ENCODE measurements around the gene TIMM10. TPM values are rescaled to one million over a fixed set of nuclear protein-coding genes. Genes with fewer than 3 reads are reported as not detected.

The TIMM10 gene
- total and polyA plus RNA-seq, 5 donors = 40.6 to 68.8 (median 53.0) TPM

DNA sequence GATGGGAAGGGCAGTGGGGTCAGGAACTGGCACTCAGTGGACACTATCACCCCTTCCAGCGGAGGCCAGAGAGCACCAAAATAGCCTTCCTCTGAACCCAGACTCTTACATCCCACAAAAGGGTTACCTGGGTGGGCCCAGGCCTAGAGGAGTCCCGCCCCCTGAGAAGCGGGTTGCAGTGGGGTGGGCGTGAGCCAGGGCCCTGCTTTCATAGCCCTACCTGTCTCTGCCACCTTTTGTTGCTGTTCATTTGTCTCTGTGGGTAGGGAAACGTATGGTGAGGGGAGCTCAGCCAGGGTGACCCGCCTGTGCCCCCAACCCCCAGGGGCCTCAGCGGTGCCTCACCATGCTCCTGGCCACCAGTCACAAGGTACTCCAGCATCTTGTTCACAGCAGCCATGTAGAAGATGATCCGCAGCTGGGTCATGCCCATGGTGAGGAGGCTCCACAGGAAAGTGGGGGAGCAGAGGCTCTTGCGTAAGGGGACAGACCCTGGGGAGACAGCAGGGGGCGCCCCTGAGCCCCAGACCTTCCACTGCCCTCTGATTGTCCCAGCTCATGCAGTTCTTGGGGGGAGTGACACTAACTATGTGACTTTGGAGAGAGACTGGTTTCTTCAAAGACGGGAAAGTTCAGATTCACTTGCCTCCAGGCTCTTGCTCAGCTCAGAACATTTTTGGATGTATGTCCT, 39.0 kb downstream of the TIMM10 start:
- DNase-seq = peak in 2 of 3 donors; percentile 76 to 77
- no peak overlapping the region for H3K27ac ChIP-seq (ENCODE audit: low read length)
- ATAC-seq = peak; percentile 37 to 40

DNA sequence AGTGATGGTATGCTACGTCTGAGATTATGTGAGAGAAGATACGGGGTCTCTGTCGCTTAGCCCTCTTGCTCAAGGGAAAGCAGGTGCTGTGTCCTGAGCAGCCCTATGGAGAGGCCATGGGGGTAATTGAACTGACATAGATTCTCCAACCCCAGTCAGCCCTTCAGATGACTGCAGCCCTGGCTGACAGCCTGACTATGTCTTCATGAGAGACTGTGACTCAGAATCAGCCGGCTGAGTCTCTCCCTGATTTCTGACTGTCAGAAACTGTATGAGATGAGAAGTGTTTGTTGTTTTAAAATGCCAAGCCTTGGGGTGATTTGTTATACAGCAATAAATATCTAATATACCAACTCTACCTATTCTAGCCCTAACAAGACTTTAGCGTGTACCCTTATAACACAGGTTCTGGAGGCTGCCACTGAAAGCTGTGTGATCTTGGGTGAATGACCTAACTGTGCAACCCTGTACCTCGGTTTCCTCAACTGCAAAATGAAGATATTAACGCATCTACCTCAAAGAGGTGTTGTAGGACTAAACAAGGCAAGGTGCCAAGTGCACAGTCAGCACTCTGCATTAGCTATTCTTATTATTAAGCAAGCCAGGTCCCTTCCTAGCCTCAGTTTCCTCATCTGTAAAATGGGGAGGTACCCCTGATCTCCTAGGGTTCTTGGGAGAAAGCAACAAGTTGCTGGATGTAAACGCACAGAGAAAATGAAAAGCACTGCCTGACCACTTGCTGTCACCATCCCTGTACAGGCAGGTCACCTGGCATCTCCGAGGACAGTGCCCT, 39.9 kb downstream of the TIMM10 start:
- Histone ChIP-seq H3K4me1 (ENCODE audit: control insufficient read depth, insufficient read depth, low read length) (no peaks in the 10 kb centered on the region), H3K9me3 (ENCODE audit: control insufficient read depth, low read length) (no peaks in the 10 kb centered on the region), H3K4me3 (ENCODE audit: low read length) (no peak overlapping the region), H3K27me3 (ENCODE audit: control insufficient read depth, insufficient read depth) (no peaks in the 10 kb centered on the region), H3K27ac (ENCODE audit: low read length) (no peak overlapping the region)
- ATAC-seq (no peak), DNase-seq (no peak)
- intact Hi-C loops (cut with DNase I) = loop anchor here in 1 of 4 donors (5.0 kb wide), 1 partner anchor 37 kb away; no protein-coding TSS in a partner anchor
- WGBS = 91% methylated on average over 9 of the region's 9 CpGs

More for the DNA sequence above, 39.0 kb downstream of the TIMM10 start:
- 79% methylated on average over 11 of the region's 11 CpGs for WGBS
- Histone ChIP-seq H3K4me1 (ENCODE audit: control insufficient read depth, insufficient read depth, low read length) (no peaks in the 10 kb centered on the region), H3K4me3 (ENCODE audit: low read length) (no peak overlapping the region), H3K9me3 (ENCODE audit: control insufficient read depth, low read length) (no peaks in the 10 kb centered on the region), H3K27me3 (ENCODE audit: control insufficient read depth, insufficient read depth) (no peaks in the 10 kb centered on the region)
- intact Hi-C loops (cut with DNase I) = loop anchor here in 1 of 4 donors (5.0 kb wide), 1 partner anchor 36 kb away; no protein-coding TSS in a partner anchor

DNA sequence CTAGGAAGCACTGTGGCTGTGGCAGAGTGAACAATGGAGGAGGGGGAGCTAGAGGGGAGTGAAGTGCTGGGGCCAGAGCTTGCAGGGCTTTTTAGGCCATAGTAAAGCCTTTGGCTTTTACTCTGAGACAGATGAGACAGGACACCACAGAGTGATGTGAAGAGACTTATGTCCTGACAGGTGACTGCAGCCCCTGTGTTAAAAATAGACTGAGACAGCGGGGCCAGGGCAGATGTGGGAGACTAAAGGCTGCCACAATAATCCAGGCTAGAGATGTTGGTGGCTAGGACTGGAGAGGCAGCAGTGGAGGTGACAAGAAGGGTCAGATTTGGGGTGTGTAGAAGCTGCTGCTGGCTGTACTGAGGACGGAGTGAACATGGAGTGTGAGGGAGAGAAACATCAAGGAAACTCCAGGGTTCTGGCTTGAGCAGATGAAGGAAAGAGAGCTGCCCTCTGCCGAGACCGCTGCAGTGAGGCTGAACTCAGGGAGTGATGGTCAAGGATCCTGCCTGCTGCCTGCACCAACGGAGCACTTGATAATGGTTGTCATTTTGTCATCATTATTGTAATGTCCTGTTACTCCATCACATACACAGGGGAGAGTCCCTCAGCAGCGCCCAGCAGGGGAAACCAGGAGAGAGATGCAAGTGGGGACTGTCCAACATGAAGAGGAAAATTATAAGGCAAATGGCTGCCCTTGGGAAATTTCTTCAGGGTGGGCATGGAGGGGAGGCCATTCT, 42.5 kb downstream of the TIMM10 start:
- Histone ChIP-seq H3K4me3 (ENCODE audit: low read length) (no peak overlapping the region), H3K9me3 (ENCODE audit: control insufficient read depth, low read length) (no peaks in the 10 kb centered on the region), H3K27ac (ENCODE audit: low read length) (no peak overlapping the region), H3K4me1 (ENCODE audit: control insufficient read depth, insufficient read depth, low read length) (no peaks in the 10 kb centered on the region), H3K27me3 (ENCODE audit: control insufficient read depth, insufficient read depth) (no peaks in the 10 kb centered on the region)
- 76% methylated on average over 6 of the region's 6 CpGs for WGBS
- ATAC-seq (no peak), DNase-seq (no peak)
- intact Hi-C loops (cut with DNase I) = no loop called here

DNA sequence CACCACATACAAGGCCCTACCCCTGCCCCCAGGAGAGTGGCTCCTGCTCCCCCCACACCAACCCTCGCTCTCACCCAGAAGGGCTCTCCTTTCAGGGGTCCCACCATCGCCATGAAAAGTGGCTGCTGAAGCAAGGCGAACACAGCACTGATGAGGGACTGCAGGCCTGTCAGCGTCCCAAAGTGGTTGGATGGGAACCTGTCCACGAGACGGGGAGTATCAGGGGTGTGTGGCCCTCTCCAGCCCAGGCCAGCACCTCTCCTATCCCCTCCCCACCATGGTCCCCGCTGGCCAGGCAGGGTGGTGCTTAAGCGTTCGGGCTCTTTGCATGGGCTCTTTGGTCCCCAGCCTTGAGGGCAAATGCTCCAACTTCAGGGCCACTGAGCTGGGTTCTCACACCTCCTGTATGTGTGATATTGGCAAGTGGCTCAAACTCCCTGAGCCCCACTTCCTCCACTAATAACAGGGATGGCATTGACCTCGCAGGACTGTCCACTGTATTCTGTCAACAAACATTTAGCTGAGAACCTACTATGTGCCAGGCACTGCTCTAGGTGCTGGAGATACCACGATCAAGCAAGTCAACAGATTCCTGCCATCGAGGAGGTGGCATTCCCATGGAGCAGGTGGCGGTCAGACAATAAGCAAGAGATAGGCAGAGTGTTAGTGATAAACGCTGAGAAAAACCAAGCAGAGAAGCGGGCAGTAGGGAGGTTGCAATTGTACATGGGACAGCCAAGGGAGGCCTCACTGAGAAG, 43.4 kb downstream of the TIMM10 start:
- Histone ChIP-seq H3K27me3 (ENCODE audit: control insufficient read depth, insufficient read depth) (no peaks in the 10 kb centered on the region), H3K27ac (ENCODE audit: low read length) (no peak overlapping the region), H3K9me3 (ENCODE audit: control insufficient read depth, low read length) (no peaks in the 10 kb centered on the region), H3K4me3 (ENCODE audit: low read length) (no peak overlapping the region), H3K4me1 (ENCODE audit: control insufficient read depth, insufficient read depth, low read length) (no peaks in the 10 kb centered on the region)
- WGBS = 91% methylated on average over 15 of the region's 15 CpGs
- ATAC-seq = no peak
- DNase-seq = no peak
- intact Hi-C loops (cut with DNase I) = no loop called here

DNA sequence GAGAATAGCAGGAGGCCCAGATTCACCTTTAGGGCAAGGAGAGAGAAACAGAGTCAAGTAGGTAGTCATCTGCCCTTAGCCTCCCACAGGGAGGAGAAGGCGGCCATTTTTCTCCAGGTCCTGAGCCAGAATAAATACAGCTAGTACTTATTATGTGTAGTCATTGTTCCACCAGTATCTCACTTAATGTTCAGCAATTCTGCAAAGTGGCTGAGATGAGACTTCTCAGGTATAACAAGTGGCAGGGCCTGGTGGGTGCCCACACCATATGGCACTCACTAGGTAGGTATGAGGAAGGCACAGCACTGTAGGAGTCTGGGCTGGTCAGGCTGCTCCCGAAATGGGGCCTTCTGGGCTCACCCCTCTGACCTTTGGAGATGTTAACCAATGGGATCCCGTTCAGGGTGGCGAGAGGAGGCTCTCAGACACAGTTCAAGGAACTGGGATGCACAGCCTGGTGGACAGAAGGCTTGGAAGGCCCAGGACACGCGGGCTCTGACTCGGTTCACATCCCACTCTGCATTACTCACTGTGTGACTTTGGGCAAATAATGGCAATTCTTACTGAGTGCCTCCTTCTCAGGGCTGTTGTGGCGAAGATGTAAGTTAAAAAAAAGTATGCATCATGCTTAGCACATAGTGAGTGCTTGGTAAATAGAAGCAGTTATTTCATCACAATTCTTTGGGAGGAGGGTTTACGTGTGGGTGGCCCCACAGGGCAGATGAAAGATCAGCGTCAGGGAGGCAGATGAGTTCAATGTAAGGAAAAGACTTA, 45.1 kb downstream of the TIMM10 start:
- WGBS = 87% methylated on average over 10 of the region's 10 CpGs

DNA sequence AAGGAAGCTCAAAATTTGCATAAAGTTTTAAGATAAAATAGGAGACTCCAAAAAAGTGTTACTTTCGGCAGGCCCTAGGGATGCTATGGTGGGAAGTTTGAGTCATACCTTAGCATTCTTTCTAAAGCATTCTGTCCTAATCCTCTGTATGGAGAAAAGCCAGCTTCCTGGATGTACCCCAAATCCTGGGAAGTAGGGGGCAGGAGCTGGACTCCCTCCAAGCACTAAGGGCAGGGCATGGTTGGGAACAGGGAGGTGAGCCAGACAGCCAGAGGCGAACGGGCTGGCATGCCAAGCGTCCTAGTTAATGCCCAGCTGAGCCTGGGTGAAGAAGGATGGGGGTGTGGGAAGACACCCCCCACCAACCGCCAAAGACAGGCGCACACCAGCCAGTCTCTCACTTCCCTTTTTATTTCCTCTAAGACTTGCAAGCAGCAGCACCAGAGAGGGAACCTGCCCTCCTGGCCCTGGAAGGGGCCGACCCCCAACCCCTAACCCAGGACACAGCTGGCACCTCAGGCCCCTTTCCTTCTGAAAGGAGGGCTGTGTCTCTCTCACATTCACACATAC, 46.3 kb downstream of the TIMM10 start:
- Histone ChIP-seq H3K27me3 (ENCODE audit: control insufficient read depth, insufficient read depth) (no peaks in the 10 kb centered on the region), H3K4me1 (ENCODE audit: control insufficient read depth, insufficient read depth, low read length) (no peaks in the 10 kb centered on the region), H3K27ac (ENCODE audit: low read length) (no peak overlapping the region), H3K4me3 (ENCODE audit: low read length) (no peak overlapping the region), H3K9me3 (ENCODE audit: control insufficient read depth, low read length) (no peaks in the 10 kb centered on the region)
- 78% methylated on average over 7 of the region's 7 CpGs for WGBS
- intact Hi-C loops (cut with DNase I) = loop anchor here in 1 of 4 donors (5.0 kb wide), 1 partner anchor 137 kb away; no protein-coding TSS in a partner anchor
- no peak for ATAC-seq
- DNase-seq = no peak

More for the DNA sequence above, 45.1 kb downstream of the TIMM10 start:
- intact Hi-C loops (cut with DNase I) = no loop called here
- no peaks in the 10 kb centered on the region for H3K27me3 ChIP-seq (ENCODE audit: control insufficient read depth, insufficient read depth)
- no peak overlapping the region for H3K27ac ChIP-seq (ENCODE audit: low read length)
- H3K4me3 ChIP-seq (ENCODE audit: low read length) = no peak overlapping the region
- DNase-seq = no peak
- no peaks in the 10 kb centered on the region for H3K4me1 ChIP-seq (ENCODE audit: control insufficient read depth, insufficient read depth, low read length)
- H3K9me3 ChIP-seq (ENCODE audit: control insufficient read depth, low read length) = no peaks in the 10 kb centered on the region
- no peak for ATAC-seq

DNA sequence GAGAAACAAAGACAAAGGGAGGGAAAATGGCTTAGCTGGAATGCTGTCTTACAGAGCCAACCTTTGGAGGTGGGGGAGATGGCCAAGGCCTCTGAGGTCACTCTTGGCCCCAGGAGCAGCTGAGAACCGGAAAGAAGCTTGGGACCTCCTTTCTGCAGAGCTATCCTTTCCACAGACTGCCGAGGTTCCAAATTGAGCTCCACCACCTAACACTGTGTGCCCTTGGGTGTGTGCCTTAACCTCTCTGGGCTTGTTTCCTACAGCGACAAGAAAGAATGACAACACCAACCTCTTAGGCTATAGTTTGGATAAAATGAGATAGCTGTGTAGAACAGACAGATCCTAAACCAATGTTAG, 47.0 kb downstream of the TIMM10 start:
- intact Hi-C loops (cut with DNase I) = loop anchor here in 1 of 4 donors (5.0 kb wide), 1 partner anchor 136 kb away; no protein-coding TSS in a partner anchor
- H3K27me3 ChIP-seq (ENCODE audit: control insufficient read depth, insufficient read depth) = no peaks in the 10 kb centered on the region
- H3K27ac ChIP-seq (ENCODE audit: low read length) = no peak overlapping the region
- no peak overlapping the region for H3K4me3 ChIP-seq (ENCODE audit: low read length)
- no peak for DNase-seq
- 45% methylated on average over 3 of the region's 3 CpGs for WGBS
- no peak for ATAC-seq
- no peaks in the 10 kb centered on the region for H3K9me3 ChIP-seq (ENCODE audit: control insufficient read depth, low read length)
- no peaks in the 10 kb centered on the region for H3K4me1 ChIP-seq (ENCODE audit: control insufficient read depth, insufficient read depth, low read length)

DNA sequence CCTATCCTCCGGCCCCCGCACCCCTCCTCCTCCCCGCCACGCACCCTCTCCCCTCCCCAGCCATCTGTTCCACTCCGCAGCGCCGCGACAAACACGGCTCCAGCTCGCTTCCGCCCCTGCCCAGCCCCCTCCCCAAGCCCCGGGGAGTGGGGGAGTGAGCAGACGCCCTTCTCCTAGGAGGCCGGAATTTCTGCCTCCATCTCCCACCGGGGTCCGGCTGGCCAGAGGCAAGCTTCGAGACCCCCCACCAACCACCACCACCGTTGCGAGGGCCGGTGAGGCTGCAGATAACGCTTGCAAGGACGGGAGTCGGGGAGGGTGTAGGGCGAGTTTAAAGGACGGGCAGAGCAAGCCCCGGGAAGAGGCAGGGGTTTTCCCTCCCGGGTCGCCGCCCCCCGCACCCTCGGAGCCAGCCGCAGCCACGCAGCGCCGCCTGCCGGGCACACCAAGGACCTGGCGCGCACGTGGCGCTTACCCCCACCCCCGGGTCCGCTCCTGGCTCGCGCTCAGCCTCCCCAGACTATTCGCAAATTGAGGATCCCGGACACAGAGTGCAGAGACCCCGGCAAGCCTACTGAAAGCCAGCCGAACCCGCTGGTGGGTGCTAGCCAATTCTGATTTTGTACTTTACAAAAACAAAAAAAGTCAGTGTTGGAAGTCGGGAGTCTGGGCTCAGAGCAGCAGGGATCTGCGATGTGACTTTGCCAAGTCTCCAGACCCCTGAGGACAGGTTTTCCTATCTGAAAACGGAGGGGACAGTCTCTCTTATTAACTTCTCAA, 47.6 kb downstream of the TIMM10 start:
- ATAC-seq = peak; percentile 42 to 67
- H3K4me3 ChIP-seq (ENCODE audit: low read length) = peak overlapping the region; percentile 4

More for the DNA sequence above, 47.6 kb downstream of the TIMM10 start:
- DNase-seq = peak; percentile 46 to 81 (median 80)
- 1% methylated on average over 52 of the region's 52 CpGs for WGBS
- Histone ChIP-seq H3K4me1 (ENCODE audit: control insufficient read depth, insufficient read depth, low read length) (no peaks in the 10 kb centered on the region), H3K9me3 (ENCODE audit: control insufficient read depth, low read length) (no peaks in the 10 kb centered on the region), H3K27ac (ENCODE audit: low read length) (no peak overlapping the region), H3K27me3 (ENCODE audit: control insufficient read depth, insufficient read depth) (no peaks in the 10 kb centered on the region)
- intact Hi-C loops (cut with DNase I) = loop anchor here in 1 of 4 donors (5.0 kb wide), 1 partner anchor 136 kb away; no protein-coding TSS in a partner anchor

All from right cardiac atrium (tissue), 5 donors.